Dermis blood vessel endothelial cell (primary cell): ENCODE data around the gene KIR3DL1. TPM values are rescaled to one million over a fixed set of nuclear protein-coding genes. Genes with fewer than 3 reads are reported as not detected.

Source experiments
- total RNA-seq: library from RNA; depleted of rRNA; stranded (reverse); fragments of >200 nt; gene quantifications from 2 replicates; pipeline ENCODE4 v1.2.3, GENCODE V29; 2014

The KIR3DL1 gene
- total RNA-seq, 1 donor from 2014 or later, result not detected

Other genes starting within 250 kb of the KIR3DL1 start
- not detected in 2 replicates for gene LILRA2, start 242.7 kb upstream of the KIR3DL1 start, total RNA-seq
- not detected in 2 replicates for gene LILRA1, start 222.8 kb upstream of the KIR3DL1 start, total RNA-seq
- not detected in 2 replicates for gene LILRB1, start 186.0 kb upstream of the KIR3DL1 start, total RNA-seq
- not detected in 2 replicates for gene LILRB4, start 153.5 kb upstream of the KIR3DL1 start, total RNA-seq
- gene KIR3DL3, start 92.0 kb upstream of the KIR3DL1 start, total RNA-seq, result not detected in 2 replicates
- gene KIR2DL3, start 78.0 kb upstream of the KIR3DL1 start, total RNA-seq, result not detected in 2 replicates
- gene KIR2DL1, start 46.7 kb upstream of the KIR3DL1 start, total RNA-seq, result not detected in 2 replicates
- not detected in 2 replicates for gene KIR2DL4, start 12.9 kb upstream of the KIR3DL1 start, total RNA-seq
- gene KIR2DS4, start 16.2 kb downstream of the KIR3DL1 start, total RNA-seq, result not detected in 2 replicates
- gene KIR3DL2, start 34.0 kb downstream of the KIR3DL1 start, total RNA-seq, result not detected in 2 replicates
- not detected in 2 replicates for gene FCAR, start 57.8 kb downstream of the KIR3DL1 start, total RNA-seq
- gene NCR1, start 89.7 kb downstream of the KIR3DL1 start, total RNA-seq, result not detected in 2 replicates
- gene NLRP7, start 131.1 kb downstream of the KIR3DL1 start, total RNA-seq, result under 0.01 TPM in 1 of 2 replicates, not detected in the other
- gene NLRP2, start 149.9 kb downstream of the KIR3DL1 start, total RNA-seq, result 7.3 and 9.9 TPM in 2 replicates
- not detected in 2 replicates for gene GP6, start 221.8 kb downstream of the KIR3DL1 start, total RNA-seq
- gene RDH13, start 246.7 kb downstream of the KIR3DL1 start, total RNA-seq, result 18.4 and 20.8 TPM in 2 replicates